OCI-LY1 (cell line): Measurements from ENCODE around the gene LGR4.

Source experiments
- H2AFZ ChIP-seq: fragments of 200-600 bp; sonication (generic), shearing (Covaris generic); 2 replicates; pipeline ENCODE4 v1.6.0; 2014; ENCODE audit warnings: antibody characterized with exemption, mild to moderate bottlenecking, low read length
- H3F3A ChIP-seq: fragments of 200-600 bp; sonication (generic), shearing (Covaris generic); 2 replicates; pipeline ENCODE4 v1.6.0; 2014; ENCODE audit warnings: mild to moderate bottlenecking, antibody characterized with exemption, low read length, moderate library complexity; ENCODE audit not compliant: insufficient read depth
- H3K27ac ChIP-seq: fragments of 200-600 bp; sonication (generic); 2 replicates; pipeline ENCODE4 v1.5.1; 2014; ENCODE audit warnings: low read length, mixed run types, mild to moderate bottlenecking, low read depth; ENCODE audit not compliant: poor library complexity, severe bottlenecking
- H3K27me3 ChIP-seq: fragments of 200-600 bp; sonication (generic); 2 replicates; pipeline ENCODE4 v1.6.0; 2014; ENCODE audit warnings: antibody characterized with exemption, mild to moderate bottlenecking, low read length, moderate library complexity; ENCODE audit not compliant: insufficient read depth
- H3K36me3 ChIP-seq: fragments of 200-600 bp; sonication (generic); 2 replicates; pipeline ENCODE4 v1.6.1; 2014; ENCODE audit warnings: mild to moderate bottlenecking, antibody characterized with exemption, low read length, moderate library complexity, mixed read lengths; ENCODE audit not compliant: insufficient read depth
- H3K4me1 ChIP-seq: fragments of 200-600 bp; sonication (generic); 2 replicates; pipeline ENCODE4 v1.5.1; 2014; ENCODE audit warnings: mild to moderate bottlenecking, low read length, moderate library complexity; ENCODE audit not compliant: insufficient read depth, severe bottlenecking
- H3K4me2 ChIP-seq: fragments of 200-600 bp; sonication (generic), shearing (Covaris generic); 2 replicates; pipeline ENCODE4 v1.6.1; 2014; ENCODE audit warnings: low read length
- H3K4me3 ChIP-seq: fragments of 200-600 bp; sonication (generic); 2 replicates; pipeline ENCODE4 v1.5.1; 2014; ENCODE audit warnings: low read length, low read depth, mild to moderate bottlenecking, mixed read lengths; ENCODE audit not compliant: poor library complexity, severe bottlenecking
- H3K79me2 ChIP-seq: fragments of 200-600 bp; shearing (Covaris generic); 2 replicates; pipeline ENCODE4 v1.6.1; 2016; ENCODE audit warnings: mixed run types, low read length, mixed read lengths; ENCODE audit not compliant: insufficient read depth
- H3K9ac ChIP-seq: fragments of 200-600 bp; sonication (generic), shearing (Covaris generic); 2 replicates; pipeline ENCODE4 v1.6.1; 2014; ENCODE audit warnings: mild to moderate bottlenecking, low read length, mixed read lengths
- H3K9me2 ChIP-seq: fragments of 200-600 bp; sonication (generic), shearing (Covaris generic); 2 replicates; pipeline ENCODE4 v1.6.1; 2014; ENCODE audit warnings: low read depth, mild to moderate bottlenecking, low read length, mixed read lengths
- H3K9me3 ChIP-seq: fragments of 200-600 bp; shearing (Covaris generic); 2 replicates; pipeline ENCODE4 v1.6.1; 2014; ENCODE audit warnings: low read length, mixed read lengths
- H4K20me1 ChIP-seq: fragments of 200-600 bp; sonication (generic), shearing (Covaris generic); 2 replicates; pipeline ENCODE4 v1.6.0; 2016; ENCODE audit warnings: mild to moderate bottlenecking, low read length; ENCODE audit not compliant: insufficient read depth
- EZH2 ChIP-seq: fragments of 200-600 bp; sonication (generic), shearing (Covaris generic); IDR thresholded peaks from 2 replicates; pipeline ENCODE4 v1.8.0; 2017; ENCODE audit warnings: borderline replicate concordance, mixed run types, mild to moderate bottlenecking, antibody characterized with exemption, low read length, moderate library complexity, mixed read lengths
- TF ChIP-seq, protein P1 (sequence below): fragments of 200-600 bp; sonication (generic), shearing (Covaris generic); IDR thresholded peaks from 2 replicates; pipeline ENCODE4 v1.5.1; 2017; ENCODE audit warnings: mild to moderate bottlenecking, antibody characterized with exemption, low read length, moderate library complexity, mixed read lengths

The LGR4 gene

DNA sequence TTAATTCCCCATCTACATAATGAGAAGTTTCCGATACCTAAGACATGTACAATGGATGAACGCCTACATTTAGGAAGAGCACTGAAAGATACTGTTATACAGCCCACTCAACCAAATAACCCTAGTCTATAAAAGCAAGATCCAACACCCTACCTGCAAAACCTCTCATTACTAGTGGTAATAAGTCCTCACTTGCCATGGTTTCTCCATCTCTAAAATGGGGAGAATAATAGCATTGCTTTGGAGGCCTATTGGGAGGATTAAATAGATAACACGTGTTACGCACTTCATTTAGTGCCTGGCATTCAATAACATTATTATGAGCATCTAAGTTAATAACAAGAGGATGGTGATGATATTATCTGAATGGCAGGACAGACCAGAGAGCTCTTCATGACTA is 16.9 kb downstream of the LGR4 start:
- no peaks in the 10 kb centered on the region for H3K27me3 ChIP-seq
- no peaks in the 10 kb centered on the region for H3K9me3 ChIP-seq
- no peaks in the 10 kb centered on the region for H3K4me1 ChIP-seq

DNA sequence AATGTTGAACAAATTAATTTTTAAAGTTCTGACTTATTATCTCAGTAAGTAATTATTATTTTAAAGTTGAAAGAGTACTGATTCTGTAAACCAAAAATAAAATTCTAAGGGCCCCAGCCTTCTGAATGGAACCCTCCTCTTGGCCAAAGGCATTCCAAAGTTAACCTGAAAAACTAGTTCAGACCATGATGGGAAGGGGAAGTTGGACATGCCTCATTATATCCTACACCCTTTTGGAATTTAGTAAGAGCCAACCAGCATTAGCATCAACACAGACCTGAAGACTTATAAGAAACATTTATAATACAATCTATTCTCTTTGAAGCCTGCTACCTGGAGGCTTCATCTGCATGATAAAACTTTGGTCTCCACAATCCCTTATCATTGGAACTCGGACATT is 18.9 kb downstream of the LGR4 start:
- Histone ChIP-seq H3K27me3 (no peaks in the 10 kb centered on the region), H3K4me3 (no peak overlapping the region), H3F3A (no peaks in the 10 kb centered on the region), H3K79me2 (no peaks in the 10 kb centered on the region), H3K27ac (no peak overlapping the region), H3K36me3 (no peaks in the 10 kb centered on the region), H3K9me2 (no peaks in the 10 kb centered on the region), H3K4me2 (no peak overlapping the region), H4K20me1 (no peaks in the 10 kb centered on the region), H3K9ac (no peak overlapping the region), H3K4me1 (no peaks in the 10 kb centered on the region), H2AFZ (no peak overlapping the region), H3K9me3 (no peaks in the 10 kb centered on the region)
- TF ChIP-seq, protein P1, sequence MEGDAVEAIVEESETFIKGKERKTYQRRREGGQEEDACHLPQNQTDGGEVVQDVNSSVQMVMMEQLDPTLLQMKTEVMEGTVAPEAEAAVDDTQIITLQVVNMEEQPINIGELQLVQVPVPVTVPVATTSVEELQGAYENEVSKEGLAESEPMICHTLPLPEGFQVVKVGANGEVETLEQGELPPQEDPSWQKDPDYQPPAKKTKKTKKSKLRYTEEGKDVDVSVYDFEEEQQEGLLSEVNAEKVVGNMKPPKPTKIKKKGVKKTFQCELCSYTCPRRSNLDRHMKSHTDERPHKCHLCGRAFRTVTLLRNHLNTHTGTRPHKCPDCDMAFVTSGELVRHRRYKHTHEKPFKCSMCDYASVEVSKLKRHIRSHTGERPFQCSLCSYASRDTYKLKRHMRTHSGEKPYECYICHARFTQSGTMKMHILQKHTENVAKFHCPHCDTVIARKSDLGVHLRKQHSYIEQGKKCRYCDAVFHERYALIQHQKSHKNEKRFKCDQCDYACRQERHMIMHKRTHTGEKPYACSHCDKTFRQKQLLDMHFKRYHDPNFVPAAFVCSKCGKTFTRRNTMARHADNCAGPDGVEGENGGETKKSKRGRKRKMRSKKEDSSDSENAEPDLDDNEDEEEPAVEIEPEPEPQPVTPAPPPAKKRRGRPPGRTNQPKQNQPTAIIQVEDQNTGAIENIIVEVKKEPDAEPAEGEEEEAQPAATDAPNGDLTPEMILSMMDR, result no peak

More for the DNA sequence above, 16.9 kb downstream of the LGR4 start:
- no peak overlapping the region for H3K4me3 ChIP-seq
- H3K27ac ChIP-seq, result no peak overlapping the region
- TF ChIP-seq, protein P1, result no peak
- TF ChIP-seq EZH2, result no peak
- no peaks in the 10 kb centered on the region for H3K79me2 ChIP-seq
- H3K9ac ChIP-seq, result no peak overlapping the region
- H2AFZ ChIP-seq, result no peak overlapping the region
- no peaks in the 10 kb centered on the region for H3F3A ChIP-seq
- no peak overlapping the region for H3K4me2 ChIP-seq
- no peaks in the 10 kb centered on the region for H3K36me3 ChIP-seq
- no peaks in the 10 kb centered on the region for H4K20me1 ChIP-seq
- no peaks in the 10 kb centered on the region for H3K9me2 ChIP-seq

DNA sequence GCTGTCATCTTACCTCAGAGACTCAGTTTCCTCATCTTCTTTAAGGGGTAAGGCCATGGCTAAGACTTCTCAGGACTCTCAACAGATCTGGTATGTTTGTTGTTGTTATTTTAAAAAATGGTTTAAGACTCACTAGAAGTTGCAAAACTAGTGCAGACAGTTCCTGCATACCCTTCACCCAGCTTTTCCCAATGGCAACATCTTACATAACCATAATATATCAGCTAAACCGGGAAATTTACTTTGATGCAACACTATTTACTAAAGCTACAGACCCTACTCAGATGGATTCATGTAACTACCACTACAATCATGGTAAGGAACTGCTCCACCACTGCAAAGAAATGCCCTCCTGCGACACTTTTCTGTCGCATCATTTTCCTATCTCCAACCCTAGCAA is 20.4 kb downstream of the LGR4 start:
- Histone ChIP-seq H3K4me3 (no peak overlapping the region), H3K27ac (no peak overlapping the region), H3K79me2 (no peaks in the 10 kb centered on the region), H3K9me3 (no peaks in the 10 kb centered on the region), H3K36me3 (no peaks in the 10 kb centered on the region), H3K4me2 (no peak overlapping the region), H3K9ac (no peak overlapping the region), H3K4me1 (no peaks in the 10 kb centered on the region), H3K9me2 (no peaks in the 10 kb centered on the region), H3K27me3 (no peaks in the 10 kb centered on the region), H4K20me1 (no peaks in the 10 kb centered on the region), H3F3A (no peaks in the 10 kb centered on the region), H2AFZ (no peak overlapping the region)
- no peak for TF ChIP-seq EZH2
- TF ChIP-seq, protein P1, result no peak
